Liver (tissue), 3 donors: ENCODE results near the gene PRSS8.

ENCODE experiments used
- ATF3 ChIP-seq: IDR thresholded peaks from 2 replicates; pipeline ENCODE4 v1.6.1; 2016; ENCODE audit warnings: antibody characterized with exemption
- CTCF ChIP-seq: fragments of 150-350 bp; IDR thresholded peaks from 2 replicates; pipeline ENCODE4 v1.5.1; 2017; ENCODE audit warnings: improper control_type of control experiment, low read depth, low read length; ENCODE audit not compliant: missing input control
- JUND ChIP-seq, 2 donors: IDR thresholded peaks; 2 replicates each; pipeline ENCODE4 v1.6.1; 2016; ENCODE audit warnings: antibody characterized with exemption in 2 of 2
- REST ChIP-seq: IDR thresholded peaks from 2 replicates; pipeline ENCODE4 v1.6.1; 2016; ENCODE audit warnings: antibody characterized with exemption, mild to moderate bottlenecking
- SP1 ChIP-seq: IDR thresholded peaks from 2 replicates; pipeline ENCODE4 v1.6.1; 2018; ENCODE audit warnings: antibody characterized with exemption, mild to moderate bottlenecking
- TAF1 ChIP-seq: conservative IDR thresholded peaks from 2 replicates; pipeline ENCODE4 v1.6.1; 2016; ENCODE audit warnings: antibody characterized with exemption, mild to moderate bottlenecking
- ZBTB33 ChIP-seq: IDR thresholded peaks from 2 replicates; pipeline ENCODE4 v1.6.1; 2016; ENCODE audit warnings: antibody characterized with exemption
- TF ChIP-seq, protein P1 (sequence below): IDR thresholded peaks from 2 replicates; pipeline ENCODE4 v1.6.1; 2016; ENCODE audit warnings: antibody characterized with exemption
- donor health status: healthy.
- donor health status: healthy.

DNA sequence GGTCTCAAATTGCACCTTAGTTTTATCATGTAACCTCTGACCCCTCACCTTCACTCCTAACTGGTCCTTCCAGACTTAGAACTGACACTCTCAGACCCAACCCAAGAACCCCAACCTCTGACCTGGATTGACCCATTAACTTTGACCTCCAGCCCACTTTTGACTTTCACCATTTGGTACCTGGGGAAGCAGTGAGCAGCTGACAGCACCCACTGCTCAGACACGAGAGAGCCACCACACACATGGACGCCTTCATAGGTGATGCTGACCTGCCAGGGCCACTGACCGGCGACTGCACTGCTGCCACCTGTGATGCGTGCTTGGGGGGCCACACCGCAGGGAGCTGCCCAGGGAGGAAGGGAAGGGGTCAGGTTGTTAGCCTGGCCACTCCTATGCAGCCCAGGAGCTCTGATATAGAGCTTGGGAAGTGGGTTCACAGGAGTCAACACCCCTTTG lies 2.5 kb downstream of the PRSS8 start:
- TF ChIP-seq SP1 = no peak
- TF ChIP-seq TAF1 = no peak
- TF ChIP-seq ZBTB33 = no peak
- no peak for TF ChIP-seq JUND (IDR thresholded peaks at IDR 0.05)
- TF ChIP-seq, protein P1, sequence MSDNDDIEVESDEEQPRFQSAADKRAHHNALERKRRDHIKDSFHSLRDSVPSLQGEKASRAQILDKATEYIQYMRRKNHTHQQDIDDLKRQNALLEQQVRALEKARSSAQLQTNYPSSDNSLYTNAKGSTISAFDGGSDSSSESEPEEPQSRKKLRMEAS = no peak
- no peak for TF ChIP-seq CTCF
- TF ChIP-seq REST = no peak
- no peak for TF ChIP-seq ATF3
